HG03039 (cell line): Measurements from ENCODE around the gene SEMA4D.
A peak's percentile ranks its signal among the peaks of the same experiment; 100 is the strongest.

ENCODE experiments used
- ATAC-seq: cut with Tn5 transposase; IDR thresholded peaks from one replicate; pipeline ENCODE4 v1.9.1; 2021; ENCODE audit warnings: mild to moderate bottlenecking, moderate library complexity; ENCODE audit not compliant: unreplicated experiment

The SEMA4D gene

DNA sequence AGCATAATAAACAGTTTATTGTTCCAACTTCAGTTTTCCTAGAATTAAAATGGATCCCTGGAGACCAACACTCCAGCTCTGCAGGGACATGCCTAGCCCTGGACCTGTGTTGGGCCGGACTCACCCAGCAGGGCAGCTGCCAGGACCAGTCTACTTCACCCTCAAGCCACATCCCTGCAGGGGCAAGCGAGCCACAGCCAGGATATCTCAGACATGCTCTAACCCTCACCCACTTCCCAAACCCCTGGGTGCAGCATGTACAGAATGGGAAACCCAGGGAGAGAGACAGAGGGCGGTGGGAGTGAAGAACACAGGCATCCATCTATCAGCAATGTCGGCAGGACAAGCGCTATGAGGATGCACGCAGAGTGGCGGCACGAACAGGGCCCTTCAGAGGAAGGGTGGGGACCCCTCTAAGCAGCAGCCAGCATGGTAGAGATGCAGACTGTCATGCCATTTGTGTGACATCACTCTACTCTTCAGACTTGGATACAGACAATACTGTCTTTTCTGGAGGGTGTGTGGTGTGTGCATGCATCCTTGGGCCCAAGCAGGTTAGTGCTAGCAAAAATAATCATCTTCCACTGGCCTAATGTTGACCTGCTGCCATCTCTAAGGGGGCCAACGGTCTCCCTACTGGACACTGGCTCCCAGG, 83.1 kb downstream of the SEMA4D start:
- no peak for ATAC-seq

DNA sequence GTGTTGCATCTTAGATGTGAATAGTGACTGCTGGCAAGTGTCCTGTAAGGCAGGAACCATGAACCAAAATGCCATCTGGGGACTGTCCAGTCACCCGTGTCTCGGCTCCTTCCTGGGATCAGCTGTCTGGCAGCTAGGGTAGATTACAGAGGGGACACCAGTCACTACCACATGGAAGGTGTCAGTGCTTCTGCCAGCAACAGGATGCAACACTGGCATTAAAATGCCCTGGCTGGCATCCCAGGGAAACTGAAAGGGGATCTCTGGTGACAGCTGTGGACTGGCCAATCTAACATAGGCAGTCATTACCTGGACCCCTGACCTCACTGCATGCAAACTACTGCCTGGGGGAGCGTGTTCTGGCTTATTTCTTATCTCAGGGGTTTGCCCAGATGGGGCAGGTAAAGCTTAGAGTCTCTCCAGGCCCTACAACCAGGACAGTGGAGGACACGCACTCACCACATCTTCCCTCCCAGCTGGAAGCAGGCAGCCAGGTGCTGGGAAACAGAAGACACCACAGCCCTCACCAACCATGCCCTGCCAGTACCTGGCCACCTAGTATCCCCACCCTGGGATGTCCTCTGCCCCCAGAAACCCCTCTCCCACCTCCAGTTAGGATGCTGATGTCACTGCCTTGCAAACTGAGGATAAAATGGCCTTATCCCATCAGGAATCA, 83.8 kb downstream of the SEMA4D start:
- no peak for ATAC-seq

DNA sequence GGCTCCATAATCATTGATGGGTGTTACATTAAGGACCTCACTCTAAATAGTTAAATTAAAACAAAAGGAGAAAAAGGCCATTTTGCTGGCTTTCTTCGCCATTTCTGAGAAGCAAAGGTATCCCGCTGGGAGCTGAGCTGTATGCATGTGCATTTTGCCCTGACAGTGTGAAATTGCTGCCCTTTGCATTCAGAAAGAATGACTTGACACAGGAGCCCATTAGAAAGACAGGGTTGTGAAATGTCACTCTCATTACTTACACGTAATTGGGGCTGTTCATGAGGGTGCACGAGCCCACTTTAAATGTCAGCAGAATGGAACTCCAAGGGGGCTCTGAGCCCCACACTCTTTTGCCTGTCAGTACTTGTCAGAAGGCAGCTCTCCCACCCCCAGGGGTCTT, 85.0 kb downstream of the SEMA4D start:
- no peak for ATAC-seq

DNA sequence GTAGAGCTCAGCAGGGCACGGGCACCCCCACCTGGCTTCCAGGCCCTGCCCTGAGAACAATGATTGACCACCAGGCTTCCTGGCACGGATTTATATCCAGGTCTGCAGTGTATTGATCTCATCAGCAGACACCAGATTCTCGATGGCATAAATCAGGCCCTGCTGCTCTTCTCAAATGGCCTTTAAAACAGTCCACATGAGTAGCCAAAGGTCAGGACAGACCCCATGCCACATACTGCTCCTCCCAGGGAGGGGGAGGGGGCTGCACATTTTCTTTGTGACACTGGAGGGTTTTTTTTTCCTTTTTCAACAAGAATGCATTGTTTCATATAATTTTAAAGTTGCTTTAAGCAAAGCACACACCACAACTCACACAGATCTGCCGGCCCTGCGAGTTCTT, 85.4 kb downstream of the SEMA4D start:
- ATAC-seq = no peak

DNA sequence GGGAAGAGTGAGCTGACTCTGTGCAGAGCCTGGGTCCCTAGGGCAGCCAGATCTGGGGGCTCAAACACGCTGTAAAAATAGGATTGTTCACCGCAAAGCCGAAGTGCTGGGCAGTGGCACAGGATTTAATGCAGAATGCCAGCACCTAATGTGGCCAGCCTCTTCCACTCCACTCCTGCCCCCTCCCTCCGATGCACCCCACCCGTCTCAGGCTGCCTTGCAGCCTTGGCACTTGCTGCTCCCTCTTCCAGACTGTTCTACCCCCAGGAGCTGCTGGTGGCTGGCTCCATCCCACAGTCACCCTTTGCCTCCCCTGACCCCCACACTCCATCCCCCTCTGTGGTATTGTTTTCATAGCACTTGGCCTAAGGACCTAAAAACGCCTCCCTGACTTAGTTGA, 86.2 kb downstream of the SEMA4D start:
- ATAC-seq = no peak

DNA sequence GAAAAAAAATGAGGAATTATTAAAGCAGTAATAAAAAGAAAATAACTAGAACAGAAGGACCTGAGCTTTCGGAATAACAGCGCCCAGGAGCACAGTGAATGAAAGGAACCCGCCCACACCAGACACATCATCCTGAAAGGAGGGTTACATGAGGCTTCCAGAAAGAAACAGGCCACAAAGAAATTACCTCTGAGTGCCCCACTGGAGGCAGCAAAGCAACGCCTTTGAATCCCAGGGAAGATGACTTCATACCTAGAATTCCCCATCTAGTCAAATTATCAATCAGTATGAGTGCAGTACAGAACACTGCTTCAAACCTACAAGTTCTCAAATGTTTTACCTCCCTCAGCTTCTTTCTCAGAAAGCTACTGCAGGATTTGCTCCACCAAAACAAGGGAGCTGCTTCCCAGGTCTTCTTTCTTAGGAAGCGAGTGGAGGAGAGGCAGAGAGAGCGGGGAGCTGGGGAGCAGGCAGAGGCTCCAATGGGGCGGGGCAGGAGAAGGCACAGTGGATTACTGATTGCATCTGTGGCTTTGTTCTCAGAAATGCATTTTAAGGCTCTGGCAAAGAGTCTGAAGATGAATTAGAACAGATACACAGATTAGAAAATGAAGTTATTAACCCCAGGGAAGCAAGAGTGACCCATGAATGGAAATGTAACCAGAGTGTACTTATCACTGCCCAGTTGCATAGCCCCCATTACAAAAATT, 87.1 kb downstream of the SEMA4D start:
- ATAC-seq = no peak

DNA sequence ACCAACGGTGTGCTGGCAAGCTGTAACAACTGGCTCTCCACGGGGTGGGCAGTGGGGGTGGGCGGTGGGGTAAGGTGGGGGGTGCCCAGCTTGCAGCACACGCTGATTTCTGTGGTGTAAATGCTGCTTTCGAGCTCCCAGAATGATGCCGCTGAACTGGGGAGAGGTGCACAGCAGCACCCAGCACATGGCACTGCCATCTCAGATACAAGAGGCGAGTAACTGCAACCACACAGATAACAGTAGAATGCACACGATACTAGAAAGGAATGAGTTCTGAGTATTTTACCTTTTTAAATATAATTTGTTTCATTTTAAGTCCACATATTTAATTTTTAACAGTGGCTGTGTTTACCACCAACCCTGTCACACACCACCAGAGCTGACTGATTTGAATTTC, 87.9 kb downstream of the SEMA4D start:
- ATAC-seq = no peak

DNA sequence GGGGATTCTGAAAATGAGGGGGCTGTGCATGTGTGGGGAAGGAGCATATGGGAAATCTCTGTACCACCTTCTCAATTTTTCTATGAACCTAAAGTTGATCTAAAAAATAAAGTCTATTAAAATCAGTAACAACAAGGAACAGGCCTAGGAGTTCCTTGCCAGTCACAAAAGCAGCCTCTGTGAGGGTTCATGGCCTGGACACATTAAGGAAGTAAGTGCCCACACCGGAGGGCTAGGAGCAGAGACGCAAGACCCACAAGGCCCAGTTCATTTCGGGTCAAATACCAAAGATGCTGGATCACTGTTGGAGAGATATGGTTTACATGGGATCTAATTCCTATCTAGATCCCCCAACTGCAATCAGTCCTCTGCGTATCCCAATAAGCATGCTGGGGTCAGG, 88.4 kb downstream of the SEMA4D start:
- no peak for ATAC-seq

DNA sequence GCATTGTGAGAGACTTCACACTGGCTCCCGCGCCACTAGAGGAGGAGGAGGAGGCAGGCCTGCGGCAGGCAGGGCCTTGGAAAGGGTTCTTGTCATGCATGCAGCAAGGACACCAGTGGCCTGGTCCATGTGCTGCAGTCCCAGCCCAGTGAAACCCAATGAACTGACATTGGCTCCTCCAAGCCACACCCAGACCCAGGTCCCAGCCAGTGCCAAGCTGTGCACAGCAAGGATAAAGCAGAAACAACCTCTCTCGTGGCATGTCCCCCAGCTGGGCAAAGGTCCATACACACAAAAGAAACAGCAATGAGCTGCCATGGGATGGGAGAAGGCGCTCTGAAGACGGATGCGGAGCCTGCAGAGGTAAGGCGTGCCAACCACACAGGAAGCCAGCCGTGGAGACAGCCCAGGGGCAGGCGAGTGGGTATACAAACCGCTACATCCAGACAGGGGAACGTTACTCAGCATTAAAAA, 89.2 kb downstream of the SEMA4D start:
- ATAC-seq = no peak

DNA sequence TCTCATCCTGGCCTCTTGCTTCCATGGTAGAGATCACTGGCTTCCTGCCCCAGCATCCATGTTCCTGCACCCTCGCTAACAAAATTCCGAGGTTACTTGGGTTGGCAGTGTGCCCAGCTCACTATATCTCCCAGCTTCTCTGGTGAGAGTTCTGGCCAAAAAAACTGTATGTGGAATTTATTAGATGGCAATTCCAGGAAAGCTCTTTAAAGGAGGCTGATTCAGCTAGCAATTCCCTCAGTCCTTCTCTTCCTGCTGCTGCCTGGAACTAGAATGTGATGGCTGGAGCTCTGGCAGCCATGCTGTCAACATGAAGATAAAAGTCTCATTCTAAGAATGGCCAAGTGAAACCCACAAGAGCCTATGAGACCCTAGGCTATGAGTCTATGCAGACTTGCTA, 90.8 kb downstream of the SEMA4D start:
- ATAC-seq = no peak

DNA sequence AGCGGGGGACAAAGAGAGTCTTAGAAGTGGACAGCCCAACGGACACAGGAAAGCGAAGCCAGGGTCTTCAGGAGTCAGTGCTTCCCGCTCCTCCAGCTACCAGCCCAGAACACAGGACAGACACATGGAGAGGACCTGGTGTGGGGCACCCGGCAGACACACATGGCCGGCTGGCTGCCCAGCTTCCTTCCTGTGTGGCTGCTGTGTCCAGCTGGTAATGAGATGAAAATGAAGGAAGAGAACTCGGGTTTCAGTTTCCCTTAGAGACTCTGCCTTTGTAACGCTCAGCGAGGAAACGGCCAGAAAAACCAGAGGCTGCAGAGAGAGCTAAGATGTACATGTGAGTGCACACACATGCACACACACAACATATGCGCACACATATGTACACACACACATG, 92.1 kb downstream of the SEMA4D start:
- ATAC-seq = peak; percentile 45

DNA sequence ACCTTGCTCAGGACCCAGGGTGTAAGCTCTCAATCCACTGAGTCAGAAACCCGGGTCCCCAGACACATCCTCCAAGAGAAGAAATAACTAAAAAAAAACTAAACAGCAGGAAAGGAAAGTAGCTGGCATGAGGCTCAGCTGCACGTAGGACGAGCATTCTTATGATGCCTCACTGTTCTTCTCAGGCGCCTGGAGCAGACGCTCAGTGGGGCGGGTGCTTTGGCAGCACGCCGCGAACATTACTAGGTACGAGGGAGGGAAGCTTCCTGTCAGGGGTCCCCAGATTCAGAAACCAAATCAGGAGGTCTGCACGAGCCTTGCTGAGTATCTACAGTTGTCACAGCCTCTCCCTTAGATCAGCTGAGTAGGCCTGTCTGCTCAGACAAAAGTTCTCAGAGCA, 93.8 kb downstream of the SEMA4D start:
- no peak for ATAC-seq

DNA sequence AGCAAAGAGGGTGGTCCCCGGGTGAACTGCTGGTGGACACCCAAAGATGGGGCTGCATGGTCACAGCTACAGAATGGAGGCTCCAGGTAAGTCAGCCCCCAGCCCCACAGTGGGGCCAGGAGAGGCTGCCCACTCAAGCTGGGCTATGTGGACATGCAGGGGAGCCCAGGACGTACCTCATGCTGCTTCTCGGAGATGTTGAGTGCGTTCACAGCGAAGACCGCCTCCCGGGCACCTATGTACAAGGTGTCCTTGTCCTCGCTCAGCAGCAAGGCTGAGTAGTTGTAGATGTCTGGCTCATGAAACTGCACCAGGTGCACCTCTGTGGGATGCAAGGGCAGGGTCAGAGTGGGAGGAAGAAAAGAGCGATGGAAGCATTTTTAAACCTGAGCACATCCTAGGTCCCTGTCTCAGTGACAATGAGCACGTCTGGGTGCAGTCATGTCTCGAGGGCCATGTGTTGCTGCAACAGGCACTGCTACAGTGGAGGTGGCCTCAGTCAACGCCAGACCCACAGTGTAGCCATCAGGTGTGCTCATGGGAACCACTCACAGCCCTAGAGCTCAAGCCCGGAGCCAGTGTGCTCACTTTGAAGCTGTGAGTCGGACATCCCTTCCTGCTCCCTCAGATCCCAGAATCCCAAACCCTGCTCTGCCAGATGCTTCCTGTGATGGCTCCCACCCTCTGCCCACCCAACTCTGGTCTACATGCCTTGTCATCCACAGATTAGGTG, 95.1 kb downstream of the SEMA4D start:
- no peak for ATAC-seq

DNA sequence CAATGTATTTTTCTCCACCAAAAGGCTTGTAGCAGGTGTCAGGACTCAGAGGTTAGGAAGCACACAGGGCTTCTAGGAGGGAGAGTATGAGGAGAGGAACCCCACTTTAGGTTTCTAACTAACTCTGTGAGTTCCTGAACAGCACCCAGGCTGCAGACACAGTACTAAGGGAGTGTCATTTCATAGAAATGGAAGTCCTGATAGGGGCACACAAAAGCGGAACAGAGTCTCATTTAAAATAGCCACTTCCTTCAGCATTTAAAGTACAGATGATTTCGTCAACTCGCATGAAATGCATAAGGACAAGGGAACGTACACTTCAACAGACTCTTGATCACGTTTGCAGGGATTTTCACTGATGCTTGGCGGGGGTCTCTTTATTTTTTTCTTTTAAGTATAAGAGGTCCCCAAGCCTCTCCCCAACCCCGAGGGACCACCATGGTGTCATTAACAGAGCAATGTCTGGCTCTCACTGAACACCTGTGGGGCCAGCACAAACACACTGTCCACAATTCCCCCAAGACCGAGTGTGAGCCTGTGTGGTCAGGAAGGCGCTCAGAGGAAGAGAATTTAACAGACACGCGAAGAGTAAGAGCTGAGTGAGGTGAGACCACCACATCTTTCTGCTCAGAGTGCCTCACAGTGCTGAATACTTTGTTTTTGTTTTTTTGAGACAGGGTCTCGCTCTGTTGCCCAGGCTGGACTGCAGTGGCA, 97.4 kb downstream of the SEMA4D start:
- ATAC-seq = peak; percentile 45

DNA sequence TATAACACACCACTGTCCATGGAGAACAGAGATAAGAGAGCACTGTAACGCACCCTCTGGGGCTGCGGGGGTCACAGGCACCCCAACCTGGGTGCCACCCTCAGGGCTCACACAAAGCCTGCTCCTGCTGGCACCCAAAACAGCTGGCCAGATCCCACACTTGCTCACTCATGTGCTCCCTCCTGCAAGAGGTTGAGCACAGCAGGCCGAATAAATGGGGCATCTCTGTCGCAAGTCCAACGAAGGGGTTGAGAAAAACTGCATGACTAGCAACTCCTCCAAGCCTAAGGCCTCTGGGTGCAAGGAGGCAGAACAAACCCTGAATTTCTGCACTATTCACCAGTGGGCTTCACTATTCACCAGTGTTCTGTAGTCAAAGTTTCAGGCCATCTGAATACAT, 99.3 kb downstream of the SEMA4D start:
- no peak for ATAC-seq

DNA sequence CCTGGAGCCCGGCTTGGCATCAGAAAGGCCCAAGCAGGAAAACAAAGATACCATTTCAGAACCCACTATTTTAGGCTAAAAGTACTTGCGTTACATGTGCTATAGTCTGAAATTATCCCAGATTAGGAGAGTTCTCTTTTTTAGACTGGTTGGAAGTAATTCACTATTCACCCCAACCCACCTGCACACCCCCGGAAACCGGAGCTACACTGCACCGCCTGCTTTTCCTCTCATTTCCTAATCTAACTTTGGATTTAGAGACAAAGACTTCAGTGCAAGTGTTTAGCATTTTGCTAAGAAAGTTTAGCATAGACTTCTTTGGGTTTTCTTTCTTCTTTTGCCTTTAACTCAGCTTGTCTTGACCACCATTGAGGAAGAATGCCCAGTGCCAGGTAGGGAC, 100.4 kb downstream of the SEMA4D start:
- no peak for ATAC-seq

DNA sequence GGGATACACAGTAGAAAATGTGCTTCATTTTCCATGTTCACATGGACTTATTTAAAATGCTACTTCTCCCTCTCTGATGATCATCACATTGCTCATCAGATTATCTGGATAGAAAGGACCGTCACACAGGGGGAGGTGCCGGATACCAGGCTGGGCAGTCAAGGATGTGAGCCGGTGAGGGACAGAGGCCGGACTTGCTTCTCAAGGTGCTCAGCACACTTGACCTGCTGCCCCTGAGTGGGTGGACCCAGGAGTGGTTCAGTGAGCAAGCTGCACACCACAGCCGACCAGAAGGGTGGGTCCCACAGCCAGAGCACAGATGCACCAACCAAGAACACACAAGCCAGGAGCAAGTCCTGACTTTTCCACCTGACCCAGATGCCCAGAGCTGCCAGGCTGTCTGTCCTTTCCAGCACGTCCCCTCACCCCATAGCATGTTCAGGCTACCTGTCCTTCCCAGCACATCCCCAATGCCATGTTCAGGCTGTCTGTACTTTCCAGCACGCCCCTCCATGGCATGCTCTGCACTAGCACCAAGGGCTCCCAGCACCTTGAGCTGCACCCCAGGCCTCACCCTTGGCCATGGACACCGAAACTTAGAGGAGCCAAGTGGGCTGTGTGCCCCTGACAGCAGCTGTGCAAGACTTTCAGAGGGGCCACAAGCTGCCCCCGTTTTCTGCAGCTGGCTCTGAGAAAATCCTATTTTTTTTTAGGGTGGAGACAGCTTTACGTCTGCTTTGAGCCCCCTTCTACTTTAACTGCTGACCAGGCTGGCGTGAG, 101.8 kb downstream of the SEMA4D start:
- ATAC-seq = no peak

DNA sequence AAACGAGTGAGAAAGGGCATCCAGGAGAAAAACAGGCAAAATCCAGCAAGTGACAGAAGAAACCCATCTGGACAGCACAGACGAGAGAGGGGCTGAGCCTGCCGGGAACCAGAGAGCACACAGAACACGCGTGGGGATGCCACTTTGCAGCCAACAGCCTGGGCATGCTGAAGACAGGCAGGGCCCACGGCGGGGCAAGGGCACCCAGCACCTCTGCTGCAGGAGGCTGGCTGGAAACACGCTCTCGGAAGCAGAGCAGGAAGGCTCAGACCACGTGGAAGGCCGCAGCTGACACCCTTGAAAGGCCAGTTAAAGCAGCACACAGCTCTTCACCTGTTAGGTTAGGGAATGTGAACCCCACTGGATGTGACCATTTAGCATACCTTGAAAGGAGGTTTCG, 103.5 kb downstream of the SEMA4D start:
- no peak for ATAC-seq

DNA sequence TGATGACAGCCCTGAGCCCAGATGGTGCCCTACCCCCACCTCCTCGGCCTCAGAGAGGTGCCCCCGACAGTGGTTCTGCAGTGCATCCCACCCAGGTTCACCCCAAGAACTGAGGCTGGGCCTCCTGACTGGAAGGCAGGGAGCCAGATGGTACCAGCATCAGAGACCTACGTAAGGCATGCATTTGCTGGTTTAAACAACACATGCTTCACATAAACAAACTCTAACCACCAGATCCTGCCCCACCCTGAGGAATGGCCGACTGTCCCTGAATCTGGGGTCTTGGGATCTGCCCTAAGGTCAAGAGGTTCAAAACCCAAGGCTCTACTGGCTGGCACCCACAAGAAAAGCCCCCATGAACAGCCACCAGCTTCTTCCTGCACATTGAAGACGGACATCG, 106.3 kb downstream of the SEMA4D start:
- no peak for ATAC-seq

DNA sequence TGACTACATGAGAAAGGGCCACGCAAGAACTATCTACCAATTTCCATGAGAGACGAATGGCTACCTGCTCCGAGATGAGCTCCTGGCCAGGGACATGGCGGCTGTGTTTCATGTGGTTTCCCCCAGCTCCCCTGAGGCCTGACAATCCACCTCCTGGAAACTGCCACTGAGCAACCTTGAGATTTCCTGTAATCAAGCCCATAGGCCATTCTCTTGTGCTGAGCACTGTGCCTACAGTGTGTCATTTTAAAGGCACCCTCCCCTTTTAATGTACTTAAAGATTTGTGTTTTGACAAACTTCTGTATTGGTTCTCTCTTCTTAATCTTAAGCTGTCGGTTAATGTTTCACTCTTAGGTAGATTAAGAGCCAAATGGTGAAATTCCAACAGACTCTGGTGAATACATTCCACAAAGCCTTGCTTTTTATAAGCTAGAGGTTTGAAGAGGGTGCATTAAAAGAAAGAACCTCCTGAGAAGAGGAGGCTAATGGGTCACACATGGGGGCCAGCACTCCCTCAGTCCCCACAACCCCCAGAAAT, 107.3 kb downstream of the SEMA4D start:
- ATAC-seq = no peak
